ENCODE results near the gene PSMA3.
A peak's percentile ranks its signal among the peaks of the same experiment; 100 is the strongest.
"Not testable (repeated sequence)": the region's sequence is repeated elsewhere in the genome, so short reads cannot be mapped to it uniquely, and the experiment has no call there.

The PSMA3 gene

GRCh38 chr14:58238252-58239243, 6.1 kb upstream of the PSMA3 start:
- Histone ChIP-seq H3K9ac (ENCODE audit: low read length) (no peak overlapping the region), H3K4me1 (ENCODE audit: control insufficient read depth, low read depth, low read length) (peaks cover 11% of the 10 kb centered on the region), H3K4me3 (ENCODE audit: low read length) (peak overlapping the region; percentile 100), H3K36me3 (ENCODE audit: control insufficient read depth, low read depth, low read length) (no peaks in the 10 kb centered on the region), H3K27ac (ENCODE audit: low read length) (no peak overlapping the region), H3K27me3 (ENCODE audit: control insufficient read depth, insufficient read depth, low read length) (no peaks in the 10 kb centered on the region), H3K9me3 (ENCODE audit: control insufficient read depth, low read depth, low read length) (no peaks in the 10 kb centered on the region)

- no peaks in the 10 kb centered on the region for H3K27me3 ChIP-seq (ENCODE audit: control insufficient read depth, insufficient read depth, low read length)
- H3K4me3 ChIP-seq (ENCODE audit: low read length) = peak overlapping the region; percentile 100
- H3K4me1 ChIP-seq (ENCODE audit: control insufficient read depth, low read depth, low read length) = peaks cover 11% of the 10 kb centered on the region
- no peaks in the 10 kb centered on the region for H3K9me3 ChIP-seq (ENCODE audit: control insufficient read depth, low read depth, low read length)
- peak overlapping the region; percentile 74 for H3K9ac ChIP-seq (ENCODE audit: low read length)
- no peaks in the 10 kb centered on the region for H3K36me3 ChIP-seq (ENCODE audit: control insufficient read depth, low read depth, low read length)
- no peak overlapping the region for H3K27ac ChIP-seq (ENCODE audit: low read length)
Measured at GRCh38 chr14:58239244-58240195, 5.1 kb upstream of the PSMA3 start.

GRCh38 chr14:58243790-58244555, 670 bp upstream of the PSMA3 start:
- Histone ChIP-seq H3K27me3 (ENCODE audit: control insufficient read depth, insufficient read depth, low read length) (no peaks in the 10 kb centered on the region), H3K27ac (ENCODE audit: low read length) (peak overlapping the region; percentile 70), H3K9ac (ENCODE audit: low read length) (peak overlapping the region; percentile 90), H3K4me3 (ENCODE audit: low read length) (peak overlapping the region; percentile 85), H3K9me3 (ENCODE audit: control insufficient read depth, low read depth, low read length) (no peaks in the 10 kb centered on the region), H3K36me3 (ENCODE audit: control insufficient read depth, low read depth, low read length) (peaks cover 6% of the 10 kb centered on the region), H3K4me1 (ENCODE audit: control insufficient read depth, low read depth, low read length) (peaks cover 10% of the 10 kb centered on the region)

- H3K27ac ChIP-seq (ENCODE audit: low read length) = peak overlapping the region; percentile 87
- H3K4me3 ChIP-seq (ENCODE audit: low read length) = peak overlapping the region; percentile 85
- H3K9ac ChIP-seq (ENCODE audit: low read length) = peak overlapping the region; percentile 90
- peaks cover 3% of the 10 kb centered on the region for H3K4me1 ChIP-seq (ENCODE audit: control insufficient read depth, low read depth, low read length)
- H3K36me3 ChIP-seq (ENCODE audit: control insufficient read depth, low read depth, low read length) = peaks cover 10% of the 10 kb centered on the region
- no peaks in the 10 kb centered on the region for H3K9me3 ChIP-seq (ENCODE audit: control insufficient read depth, low read depth, low read length)
- no peaks in the 10 kb centered on the region for H3K27me3 ChIP-seq (ENCODE audit: control insufficient read depth, insufficient read depth, low read length)
Measured at GRCh38 chr14:58245562-58245961, 919 bp downstream of the PSMA3 start.

GRCh38 chr14:58249611-58250010, 5.0 kb downstream of the PSMA3 start:
- Histone ChIP-seq H3K27me3 (ENCODE audit: control insufficient read depth, insufficient read depth, low read length) (no peaks in the 10 kb centered on the region), H3K27ac (ENCODE audit: low read length) (no peak overlapping the region), H3K36me3 (ENCODE audit: control insufficient read depth, low read depth, low read length) (peaks cover 35% of the 10 kb centered on the region), H3K4me1 (ENCODE audit: control insufficient read depth, low read depth, low read length) (peaks cover 3% of the 10 kb centered on the region), H3K4me3 (ENCODE audit: low read length) (no peak overlapping the region), H3K9ac (ENCODE audit: low read length) (no peak overlapping the region), H3K9me3 (ENCODE audit: control insufficient read depth, low read depth, low read length) (no peaks in the 10 kb centered on the region)

- Histone ChIP-seq H3K36me3 (ENCODE audit: control insufficient read depth, low read depth, low read length) (peaks cover 67% of the 10 kb centered on the region), H3K4me3 (ENCODE audit: low read length) (no peak overlapping the region), H3K27me3 (ENCODE audit: control insufficient read depth, insufficient read depth, low read length) (no peaks in the 10 kb centered on the region), H3K9ac (ENCODE audit: low read length) (no peak overlapping the region), H3K4me1 (ENCODE audit: control insufficient read depth, low read depth, low read length) (no peaks in the 10 kb centered on the region), H3K9me3 (ENCODE audit: control insufficient read depth, low read depth, low read length) (no peaks in the 10 kb centered on the region), H3K27ac (ENCODE audit: low read length) (no peak overlapping the region)
Measured at GRCh38 chr14:58258156-58258555, 13.5 kb downstream of the PSMA3 start.

GRCh38 chr14:58262005-58262404, 17.4 kb downstream of the PSMA3 start:
- peaks cover 92% of the 10 kb centered on the region for H3K36me3 ChIP-seq (ENCODE audit: control insufficient read depth, low read depth, low read length)
- H3K4me3 ChIP-seq (ENCODE audit: low read length); H3K4me1 ChIP-seq (ENCODE audit: control insufficient read depth, low read depth, low read length); H3K27ac ChIP-seq (ENCODE audit: low read length); H3K9ac ChIP-seq (ENCODE audit: low read length); H3K9me3 ChIP-seq (ENCODE audit: control insufficient read depth, low read depth, low read length); H3K27me3 ChIP-seq (ENCODE audit: control insufficient read depth, insufficient read depth, low read length): not testable (repeated sequence)

GRCh38 chr14:58265401-58265800, 20.8 kb downstream of the PSMA3 start:
- Histone ChIP-seq H3K4me3 (ENCODE audit: low read length) (no peak overlapping the region), H3K4me1 (ENCODE audit: control insufficient read depth, low read depth, low read length) (no peaks in the 10 kb centered on the region), H3K9ac (ENCODE audit: low read length) (no peak overlapping the region), H3K27ac (ENCODE audit: low read length) (no peak overlapping the region), H3K27me3 (ENCODE audit: control insufficient read depth, insufficient read depth, low read length) (no peaks in the 10 kb centered on the region), H3K36me3 (ENCODE audit: control insufficient read depth, low read depth, low read length) (peaks cover 95% of the 10 kb centered on the region), H3K9me3 (ENCODE audit: control insufficient read depth, low read depth, low read length) (no peaks in the 10 kb centered on the region)

GRCh38 chr14:58270628-58271027, 26.0 kb downstream of the PSMA3 start:
- H3K36me3 ChIP-seq (ENCODE audit: control insufficient read depth, low read depth, low read length) = peaks cover 78% of the 10 kb centered on the region

GRCh38 chr14:58272588-58273372, 28.1 kb downstream of the PSMA3 start:
- no peaks in the 10 kb centered on the region for H3K9me3 ChIP-seq (ENCODE audit: control insufficient read depth, low read depth, low read length)
- no peak overlapping the region for H3K4me3 ChIP-seq (ENCODE audit: low read length)
- H3K4me1 ChIP-seq (ENCODE audit: control insufficient read depth, low read depth, low read length) = no peaks in the 10 kb centered on the region
- H3K36me3 ChIP-seq (ENCODE audit: control insufficient read depth, low read depth, low read length) = peaks cover 64% of the 10 kb centered on the region
- no peak overlapping the region for H3K9ac ChIP-seq (ENCODE audit: low read length)
- no peaks in the 10 kb centered on the region for H3K27me3 ChIP-seq (ENCODE audit: control insufficient read depth, insufficient read depth, low read length)
- H3K27ac ChIP-seq (ENCODE audit: low read length) = no peak overlapping the region

More at GRCh38 chr14:58270628-58271027, 26.0 kb downstream of the PSMA3 start:
- Histone ChIP-seq H3K9ac (ENCODE audit: low read length) (no peak overlapping the region), H3K4me1 (ENCODE audit: control insufficient read depth, low read depth, low read length) (no peaks in the 10 kb centered on the region), H3K27me3 (ENCODE audit: control insufficient read depth, insufficient read depth, low read length) (no peaks in the 10 kb centered on the region), H3K27ac (ENCODE audit: low read length) (no peak overlapping the region), H3K9me3 (ENCODE audit: control insufficient read depth, low read depth, low read length) (no peaks in the 10 kb centered on the region), H3K4me3 (ENCODE audit: low read length) (no peak overlapping the region)

All from iPS-18a (cell line).